IPS-NIHi7 (cell line): ENCODE results near the gene REG4.
"Not testable (repeated sequence)": the region's sequence is repeated elsewhere in the genome, so short reads cannot be mapped to it uniquely, and the experiment has no call there.

Experiments used
- DNase-seq: peaks from one replicate; pipeline ENCODE4 v3.0.0; 2012; ENCODE audit warnings: mixed read lengths; ENCODE audit errors: extremely low spot score

REG4 gene

GRCh38 chr1:119806489-119806888, 4.8 kb downstream of the REG4 start:
- no peak for DNase-seq

- DNase-seq: no peak
These were observed 5.5 kb downstream of the REG4 start for GRCh38 chr1:119805746-119806145.

GRCh38 chr1:119805247-119805646, 6.0 kb downstream of the REG4 start:
- DNase-seq: no peak

- DNase-seq: no peak
These were observed 11.6 kb downstream of the REG4 start for GRCh38 chr1:119799599-119800177.

- no peak for DNase-seq
These were observed 12.3 kb downstream of the REG4 start for GRCh38 chr1:119799003-119799402.

GRCh38 chr1:119797606-119798005, 13.7 kb downstream of the REG4 start:
- DNase-seq: no peak

GRCh38 chr1:119797162-119797561, 14.1 kb downstream of the REG4 start:
- DNase-seq: no peak

- DNase-seq: no peak
These were observed 15.7 kb downstream of the REG4 start for GRCh38 chr1:119795261-119796200.

GRCh38 chr1:119794876-119795240, 16.4 kb downstream of the REG4 start:
- no peak for DNase-seq

- DNase-seq: no peak
These were observed 16.9 kb downstream of the REG4 start for GRCh38 chr1:119794230-119794875.

- DNase-seq: no peak
These were observed 19.9 kb downstream of the REG4 start for GRCh38 chr1:119791377-119791776.

- no peak for DNase-seq
These were observed 20.6 kb downstream of the REG4 start for GRCh38 chr1:119790451-119791198.

GRCh38 chr1:119787776-119788175, 23.5 kb downstream of the REG4 start:
- no peak for DNase-seq

GRCh38 chr1:119786473-119787050, 24.7 kb downstream of the REG4 start:
- DNase-seq: not testable (repeated sequence)

GRCh38 chr1:119786046-119786445, 25.2 kb downstream of the REG4 start:
- not testable (repeated sequence) for DNase-seq

GRCh38 chr1:119784191-119784781, 27.0 kb downstream of the REG4 start:
- DNase-seq: no peak

- DNase-seq: no peak
These were observed 27.7 kb downstream of the REG4 start for GRCh38 chr1:119783354-119784185.

- no peak for DNase-seq
These were observed 28.5 kb downstream of the REG4 start for GRCh38 chr1:119782631-119783325.

GRCh38 chr1:119781434-119782210, 29.6 kb downstream of the REG4 start:
- DNase-seq: no peak
